ENCODE data around the gene TXLNA. TPM values are rescaled to one million over a fixed set of nuclear protein-coding genes. Genes with fewer than 3 reads are reported as not detected.

TXLNA gene
- total and polyA plus RNA-seq, 12 donors: 7.5 to 28.9 (median 16.0) TPM

GRCh38 chr1:32246888-32247273, 67.4 kb downstream of the TXLNA start, which contains the start of gene FAM167B:
Gene FAM167B, plus strand, starts transcription at chr1:32247222. Its CDS starts 200 bp downstream, at chr1:32247422.
- no peaks in the 10 kb centered on the region for H3K27me3 ChIP-seq
- peaks cover 8 to 84% (median 69%) of the 10 kb centered on the region in 9 donors for H3K4me1 ChIP-seq
- peak; percentile 44 to 80 (median 64) for ATAC-seq
- peak within 1 kb of the TSS; percentile 66 to 94 (median 92) for H3K27ac ChIP-seq
- peak within 1 kb of the TSS in 3 of 10 donors; percentile 20 to 31 (median 23) for H3K4me3 ChIP-seq
- H3K9me3 ChIP-seq: no peaks in the 10 kb centered on the region
- intact Hi-C loops (cut with DNase I): loop anchor here in 3 of 10 donors (2.0 to 10.0 kb wide), 3 partner anchors 44 to 48 kb away; partner anchors contain the start of gene HDAC1 (in 2 of the 3)
- H3K36me3 ChIP-seq: no peaks in the 10 kb centered on the region
- 45 to 54% methylated on average over 3 of the region's 3 CpGs for WGBS, 2 donors
- peak; percentile 40 to 72 for DNase-seq
- TF ChIP-seq, protein P1, sequence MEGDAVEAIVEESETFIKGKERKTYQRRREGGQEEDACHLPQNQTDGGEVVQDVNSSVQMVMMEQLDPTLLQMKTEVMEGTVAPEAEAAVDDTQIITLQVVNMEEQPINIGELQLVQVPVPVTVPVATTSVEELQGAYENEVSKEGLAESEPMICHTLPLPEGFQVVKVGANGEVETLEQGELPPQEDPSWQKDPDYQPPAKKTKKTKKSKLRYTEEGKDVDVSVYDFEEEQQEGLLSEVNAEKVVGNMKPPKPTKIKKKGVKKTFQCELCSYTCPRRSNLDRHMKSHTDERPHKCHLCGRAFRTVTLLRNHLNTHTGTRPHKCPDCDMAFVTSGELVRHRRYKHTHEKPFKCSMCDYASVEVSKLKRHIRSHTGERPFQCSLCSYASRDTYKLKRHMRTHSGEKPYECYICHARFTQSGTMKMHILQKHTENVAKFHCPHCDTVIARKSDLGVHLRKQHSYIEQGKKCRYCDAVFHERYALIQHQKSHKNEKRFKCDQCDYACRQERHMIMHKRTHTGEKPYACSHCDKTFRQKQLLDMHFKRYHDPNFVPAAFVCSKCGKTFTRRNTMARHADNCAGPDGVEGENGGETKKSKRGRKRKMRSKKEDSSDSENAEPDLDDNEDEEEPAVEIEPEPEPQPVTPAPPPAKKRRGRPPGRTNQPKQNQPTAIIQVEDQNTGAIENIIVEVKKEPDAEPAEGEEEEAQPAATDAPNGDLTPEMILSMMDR (IDR thresholded peaks at IDR 0.05): no peak

- DNase-seq: peak in 1 of 2 donors; percentile 43
- peak overlapping the region; percentile 66 to 94 (median 92) for H3K27ac ChIP-seq
- peaks cover 8 to 84% (median 71%) of the 10 kb centered on the region in 9 donors for H3K4me1 ChIP-seq
- no peaks in the 10 kb centered on the region for H3K9me3 ChIP-seq
- 46 to 56% methylated on average over 12 of the region's 12 CpGs for WGBS, 2 donors
- ATAC-seq: peak in 1 of 8 donors; percentile 30
- H3K4me3 ChIP-seq: peak overlapping the region in 3 of 10 donors; percentile 20 to 31 (median 23)
- H3K36me3 ChIP-seq: no peaks in the 10 kb centered on the region
- no peaks in the 10 kb centered on the region for H3K27me3 ChIP-seq
- TF ChIP-seq, protein P1 (IDR thresholded peaks at IDR 0.05): no peak
- intact Hi-C loops (cut with DNase I): loop anchor here in 3 of 10 donors (2.0 to 10.0 kb wide), 3 partner anchors 43 to 47 kb away; partner anchors contain the start of gene HDAC1 (in 2 of the 3)
These were observed 68.0 kb downstream of the TXLNA start for GRCh38 chr1:32247452-32247851.

Other genes starting within 250 kb of the TXLNA start
- gene PTP4A2, start 241.3 kb upstream of the TXLNA start, total RNA-seq: 100 to 1,000 TPM; 206 to 506 (median 236) TPM
- 100 to 1,000 TPM in 1 of 2 donors, 10 to 100 TPM in 1; 49.5 to 154 TPM for gene PTP4A2, start 241.3 kb upstream of the TXLNA start, polyA plus RNA-seq
- gene KHDRBS1, start 165.8 kb upstream of the TXLNA start, total RNA-seq: 10 to 100 TPM; 64.6 to 78.3 (median 67.1) TPM
- gene KHDRBS1, start 165.8 kb upstream of the TXLNA start, polyA plus RNA-seq: 10 to 100 TPM; 33.2 to 41.2 TPM
- 10 to 100 TPM in 1 of 10 donors, 1 to 10 TPM in 9; 4.8 to 15.5 (median 6.5) TPM for gene TMEM39B, start 106.7 kb upstream of the TXLNA start, total RNA-seq
- 1 to 10 TPM; 7.2 to 7.5 TPM for gene TMEM39B, start 106.7 kb upstream of the TXLNA start, polyA plus RNA-seq
- gene KPNA6, start 71.6 kb upstream of the TXLNA start, total RNA-seq: 10 to 100 TPM; 73.0 to 92.5 (median 82.6) TPM
- gene KPNA6, start 71.6 kb upstream of the TXLNA start, polyA plus RNA-seq: 10 to 100 TPM; 10.2 to 11.3 TPM
- 10 to 100 TPM; 11.8 to 25.5 (median 16.3) TPM for gene CCDC28B, start 20.9 kb downstream of the TXLNA start, total RNA-seq
- gene CCDC28B, start 20.9 kb downstream of the TXLNA start, polyA plus RNA-seq: 10 to 100 TPM; 21.3 to 42.7 TPM
- gene IQCC, start 26.0 kb downstream of the TXLNA start, total RNA-seq: 1 to 10 TPM in 4 of 10 donors, under 1 TPM in 6; 0.34 to 1.2 (median 0.90) TPM
- 1 to 10 TPM in 1 of 2 donors, under 1 TPM in 1; 0.87 to 2.0 TPM for gene IQCC, start 26.0 kb downstream of the TXLNA start, polyA plus RNA-seq
- not detected for gene DCDC2B, start 29.4 kb downstream of the TXLNA start, total RNA-seq
- gene DCDC2B, start 29.4 kb downstream of the TXLNA start, polyA plus RNA-seq: not detected
- 10 to 100 TPM in 6 of 10 donors, 1 to 10 TPM in 4; 8.1 to 12.8 (median 11.1) TPM for gene TMEM234, start 42.7 kb downstream of the TXLNA start, total RNA-seq
- gene TMEM234, start 42.7 kb downstream of the TXLNA start, polyA plus RNA-seq: 10 to 100 TPM; 14.9 to 19.6 TPM
- gene EIF3I, start 42.7 kb downstream of the TXLNA start, total RNA-seq: 100 to 1,000 TPM in 7 of 10 donors, 10 to 100 TPM in 3; 90.3 to 138 (median 103) TPM
- gene EIF3I, start 42.7 kb downstream of the TXLNA start, polyA plus RNA-seq: 100 to 1,000 TPM; 140 to 342 TPM
- gene FAM167B, start 67.5 kb downstream of the TXLNA start, total RNA-seq: 10 to 100 TPM in 1 of 10 donors, 1 to 10 TPM in 9; 1.0 to 12.5 (median 3.9) TPM
- 10 to 100 TPM; 13.5 to 17.3 TPM for gene FAM167B, start 67.5 kb downstream of the TXLNA start, polyA plus RNA-seq
- gene LCK, start 71.6 kb downstream of the TXLNA start, total RNA-seq: 1 to 10 TPM in 4 of 10 donors, under 1 TPM in 6; 0.25 to 7.1 (median 0.86) TPM
- gene LCK, start 71.6 kb downstream of the TXLNA start, polyA plus RNA-seq: under 1 TPM; 0.29 to 0.39 TPM
- 10 to 100 TPM; 27.5 to 43.5 (median 33.0) TPM for gene HDAC1, start 112.4 kb downstream of the TXLNA start, total RNA-seq
- gene HDAC1, start 112.4 kb downstream of the TXLNA start, polyA plus RNA-seq: 10 to 100 TPM; 29.6 to 33.9 TPM
- 10 to 100 TPM in 8 of 10 donors, 1 to 10 TPM in 2; 6.3 to 27.4 (median 13.2) TPM for gene MARCKSL1, start 156.6 kb downstream of the TXLNA start, total RNA-seq
- gene MARCKSL1, start 156.6 kb downstream of the TXLNA start, polyA plus RNA-seq: 10 to 100 TPM; 21.1 to 61.1 TPM
- gene FAM229A, start 182.8 kb downstream of the TXLNA start, total RNA-seq: 1 to 10 TPM in 9 of 10 donors, under 1 TPM in 1; 0.93 to 5.2 (median 2.2) TPM
- 10 to 100 TPM in 1 of 2 donors, 1 to 10 TPM in 1; 2.8 to 13.4 TPM for gene FAM229A, start 182.8 kb downstream of the TXLNA start, polyA plus RNA-seq
- 1 to 10 TPM in 7 of 10 donors, under 1 TPM in 3; 0.47 to 5.8 (median 1.7) TPM for gene TSSK3, start 182.9 kb downstream of the TXLNA start, total RNA-seq
- 1 to 10 TPM in 1 of 2 donors, under 1 TPM in 1; 0.10 to 4.4 TPM for gene TSSK3, start 182.9 kb downstream of the TXLNA start, polyA plus RNA-seq
- 10 to 100 TPM; 37.2 to 49.4 (median 45.9) TPM for gene BSDC1, start 214.8 kb downstream of the TXLNA start, total RNA-seq
- gene BSDC1, start 214.8 kb downstream of the TXLNA start, polyA plus RNA-seq: 10 to 100 TPM; 21.4 to 24.1 TPM